ENCODE data around the gene MRRF.

Gene MRRF

DNA sequence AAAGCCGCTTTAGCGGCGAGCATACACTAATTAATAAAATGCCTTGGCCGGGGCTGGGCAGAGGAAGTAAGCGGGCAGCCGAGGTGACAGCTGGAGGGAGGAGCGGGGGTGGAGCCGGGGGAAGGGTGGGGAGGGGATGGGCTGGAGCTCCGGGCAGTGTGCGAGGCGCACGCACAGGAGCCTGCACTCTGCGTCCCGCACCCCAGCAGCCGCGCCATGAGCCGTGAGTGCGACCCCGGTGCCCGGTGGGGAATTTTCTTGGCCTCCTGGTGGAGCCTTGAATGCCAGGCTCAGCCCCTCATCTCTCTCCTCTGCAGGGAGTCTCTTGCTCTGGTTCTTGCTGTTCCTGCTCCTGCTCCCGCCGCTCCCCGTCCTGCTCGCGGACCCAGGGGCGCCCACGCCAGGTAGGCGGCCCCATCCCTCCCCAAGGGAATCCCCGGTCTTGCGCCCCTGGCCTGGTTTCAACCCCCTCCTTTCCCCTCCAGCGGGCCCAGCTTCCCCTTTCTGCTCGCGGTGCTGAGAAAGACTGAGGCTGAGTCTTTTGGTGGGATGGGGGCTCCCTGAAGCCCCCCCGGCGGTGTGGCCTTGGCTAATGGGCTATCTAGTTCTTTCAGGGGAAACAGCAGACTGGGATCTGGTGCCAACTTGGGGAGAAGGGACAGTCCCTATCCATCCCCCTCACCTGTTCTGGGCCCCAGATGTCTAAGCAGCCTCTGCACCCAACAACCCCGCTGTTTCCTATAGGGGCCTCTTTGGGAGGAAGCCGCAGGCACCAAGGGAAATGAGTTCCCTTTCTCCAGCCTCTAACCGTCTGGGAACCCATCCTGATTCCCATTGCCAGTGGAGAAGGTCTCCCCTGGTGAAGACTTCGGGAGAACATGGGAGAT, 106.4 kb downstream of the MRRF start, which contains the start of gene PTGS1:
Gene PTGS1 (plus strand): TSS at position 156 of the 887 bp plus-strand sequence. CDS start 61 bp downstream, at position 217.
- H3K4me3 ChIP-seq (ENCODE audit: low read length): peak within 1 kb of the TSS; percentile 64
- H3K4me1 ChIP-seq (ENCODE audit: control insufficient read depth, low read length): peaks cover 18% of the 10 kb centered on the region
- H3K27ac ChIP-seq (ENCODE audit: low read depth, low read length): no peak within 1 kb of the TSS
- no peaks in the 10 kb centered on the region for H3K9me3 ChIP-seq (ENCODE audit: control insufficient read depth, insufficient read depth, low read length)
- H3F3A ChIP-seq (ENCODE audit: control insufficient read depth, insufficient read depth): no peaks in the 10 kb centered on the region
- H3K9me2 ChIP-seq (replicated peaks; ENCODE audit: control insufficient read depth, low read length): no peaks in the 10 kb centered on the region
- no peaks in the 10 kb centered on the region for H4K20me1 ChIP-seq (ENCODE audit: control insufficient read depth, insufficient read depth, low read depth, low read length)
- no peaks in the 10 kb centered on the region for H3K79me2 ChIP-seq (ENCODE audit: control insufficient read depth, low read length)
- no peaks in the 10 kb centered on the region for H3K36me3 ChIP-seq (ENCODE audit: control insufficient read depth, low read length)
- TF ChIP-seq, protein P1, sequence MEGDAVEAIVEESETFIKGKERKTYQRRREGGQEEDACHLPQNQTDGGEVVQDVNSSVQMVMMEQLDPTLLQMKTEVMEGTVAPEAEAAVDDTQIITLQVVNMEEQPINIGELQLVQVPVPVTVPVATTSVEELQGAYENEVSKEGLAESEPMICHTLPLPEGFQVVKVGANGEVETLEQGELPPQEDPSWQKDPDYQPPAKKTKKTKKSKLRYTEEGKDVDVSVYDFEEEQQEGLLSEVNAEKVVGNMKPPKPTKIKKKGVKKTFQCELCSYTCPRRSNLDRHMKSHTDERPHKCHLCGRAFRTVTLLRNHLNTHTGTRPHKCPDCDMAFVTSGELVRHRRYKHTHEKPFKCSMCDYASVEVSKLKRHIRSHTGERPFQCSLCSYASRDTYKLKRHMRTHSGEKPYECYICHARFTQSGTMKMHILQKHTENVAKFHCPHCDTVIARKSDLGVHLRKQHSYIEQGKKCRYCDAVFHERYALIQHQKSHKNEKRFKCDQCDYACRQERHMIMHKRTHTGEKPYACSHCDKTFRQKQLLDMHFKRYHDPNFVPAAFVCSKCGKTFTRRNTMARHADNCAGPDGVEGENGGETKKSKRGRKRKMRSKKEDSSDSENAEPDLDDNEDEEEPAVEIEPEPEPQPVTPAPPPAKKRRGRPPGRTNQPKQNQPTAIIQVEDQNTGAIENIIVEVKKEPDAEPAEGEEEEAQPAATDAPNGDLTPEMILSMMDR (IDR thresholded peaks at IDR 0.05; ENCODE audit: low read depth, low read length, poor library complexity, severe bottlenecking): no peak
- no peak for TF ChIP-seq EZH2phosphoT487 (IDR thresholded peaks at IDR 0.05; ENCODE audit: borderline replicate concordance, low read length)
- 0 out of 2 replicates have a peak, but pooled peaks cover 6% of the 10 kb centered on the region for H3K27me3 ChIP-seq (ENCODE audit: control insufficient read depth, low read length)
- H3K4me2 ChIP-seq (ENCODE audit: low read length): peak within 1 kb of the TSS; percentile 64

DNA sequence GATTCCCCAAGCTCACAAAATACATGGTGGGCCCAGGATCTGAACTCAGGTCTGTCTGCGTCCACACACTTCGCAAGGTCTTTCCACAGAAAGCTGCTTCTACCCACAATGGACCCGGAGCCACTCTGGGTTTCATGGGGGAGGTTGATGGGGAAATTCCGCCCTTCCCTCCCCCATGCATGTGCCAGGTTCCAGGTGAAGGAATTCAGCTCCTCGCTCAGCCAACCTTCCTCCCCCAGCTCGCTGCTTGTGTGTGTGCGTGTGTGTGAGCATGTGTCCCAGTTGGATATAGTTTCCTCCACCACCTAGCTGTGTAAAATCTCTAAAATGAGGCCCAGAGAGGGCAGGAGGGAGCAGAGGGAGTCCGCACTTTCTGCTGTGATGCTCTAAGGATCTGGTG, 107.2 kb downstream of the MRRF start:
- Histone ChIP-seq H3K4me2 (ENCODE audit: low read length) (peak overlapping the region; percentile 64), H4K20me1 (ENCODE audit: control insufficient read depth, insufficient read depth, low read depth, low read length) (no peaks in the 10 kb centered on the region), H3K27me3 (ENCODE audit: control insufficient read depth, low read length) (0 out of 2 replicates have a peak, but pooled peaks cover 6% of the 10 kb centered on the region), H3K4me1 (ENCODE audit: control insufficient read depth, low read length) (peaks cover 25% of the 10 kb centered on the region), H3K27ac (ENCODE audit: low read depth, low read length) (no peak overlapping the region), H3K36me3 (ENCODE audit: control insufficient read depth, low read length) (no peaks in the 10 kb centered on the region), H3F3A (ENCODE audit: control insufficient read depth, insufficient read depth) (no peaks in the 10 kb centered on the region), H3K9me3 (ENCODE audit: control insufficient read depth, insufficient read depth, low read length) (no peaks in the 10 kb centered on the region), H3K9me2 (replicated peaks; ENCODE audit: control insufficient read depth, low read length) (no peaks in the 10 kb centered on the region), H3K79me2 (ENCODE audit: control insufficient read depth, low read length) (no peaks in the 10 kb centered on the region), H3K4me3 (ENCODE audit: low read length) (no peak overlapping the region)
- TF ChIP-seq, protein P1 (IDR thresholded peaks at IDR 0.05; ENCODE audit: low read depth, low read length, poor library complexity, severe bottlenecking): no peak
- TF ChIP-seq EZH2phosphoT487 (IDR thresholded peaks at IDR 0.05; ENCODE audit: borderline replicate concordance, low read length): no peak

DNA sequence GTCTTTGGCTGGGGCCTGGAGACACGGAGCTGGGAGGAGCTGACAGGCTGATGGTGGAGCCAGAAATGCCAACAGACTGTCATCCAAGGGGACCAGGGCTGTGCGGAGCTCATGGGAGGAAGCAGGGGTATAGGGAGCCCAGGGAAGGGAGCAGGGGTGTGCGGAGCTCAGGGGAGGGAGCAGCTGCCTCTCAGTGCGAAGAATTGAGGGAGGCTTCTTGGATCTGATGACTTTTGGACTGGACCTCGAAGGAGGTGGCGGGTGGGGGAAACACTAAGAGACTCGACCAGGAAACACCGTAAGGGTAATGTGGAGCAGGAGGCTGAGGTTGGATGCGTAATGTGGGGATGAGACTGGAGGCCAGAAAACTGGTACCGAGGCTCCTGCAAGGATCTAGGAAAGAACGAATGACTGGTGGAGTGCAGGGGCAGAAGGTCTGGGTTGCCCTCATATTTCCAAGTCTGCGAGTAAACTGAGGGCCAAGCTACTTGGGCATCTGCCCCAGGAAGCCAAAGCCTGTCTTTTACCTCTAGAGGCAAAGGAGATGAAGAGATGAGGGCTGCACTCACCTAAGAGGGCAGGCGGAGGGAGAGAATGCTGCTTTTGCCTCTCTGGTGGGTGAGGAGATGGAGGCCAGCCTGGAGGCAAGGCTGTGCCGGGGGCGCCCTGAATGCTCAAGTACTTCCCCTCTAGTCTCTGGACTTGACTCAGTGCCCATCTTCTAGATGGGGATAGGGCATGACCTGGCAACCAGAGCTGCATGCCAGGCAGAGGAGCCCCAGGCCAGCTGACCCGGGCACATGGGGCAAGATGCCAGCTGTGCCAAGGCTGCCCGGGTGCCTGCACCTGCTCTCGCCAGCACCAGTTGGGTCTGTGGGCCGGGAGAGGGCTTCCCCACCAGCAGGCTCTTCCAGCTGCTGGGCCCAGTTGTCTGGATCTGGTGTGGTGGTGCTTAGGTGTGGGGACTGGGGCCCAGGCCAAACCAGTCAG, 108.5 kb downstream of the MRRF start:
- no peaks in the 10 kb centered on the region for H3K9me2 ChIP-seq (replicated peaks; ENCODE audit: control insufficient read depth, low read length)
- no peak for TF ChIP-seq EZH2phosphoT487 (IDR thresholded peaks at IDR 0.05; ENCODE audit: borderline replicate concordance, low read length)
- TF ChIP-seq, protein P1 (IDR thresholded peaks at IDR 0.05; ENCODE audit: low read depth, low read length, poor library complexity, severe bottlenecking): no peak
- no peak overlapping the region for H3K27ac ChIP-seq (ENCODE audit: low read depth, low read length)
- no peak overlapping the region for H3K4me2 ChIP-seq (ENCODE audit: low read length)
- H3F3A ChIP-seq (ENCODE audit: control insufficient read depth, insufficient read depth): no peaks in the 10 kb centered on the region
- peaks cover 34% of the 10 kb centered on the region for H3K4me1 ChIP-seq (ENCODE audit: control insufficient read depth, low read length)
- H3K36me3 ChIP-seq (ENCODE audit: control insufficient read depth, low read length): no peaks in the 10 kb centered on the region
- no peaks in the 10 kb centered on the region for H4K20me1 ChIP-seq (ENCODE audit: control insufficient read depth, insufficient read depth, low read depth, low read length)
- H3K79me2 ChIP-seq (ENCODE audit: control insufficient read depth, low read length): no peaks in the 10 kb centered on the region
- H3K4me3 ChIP-seq (ENCODE audit: low read length): no peak overlapping the region
- H3K9me3 ChIP-seq (ENCODE audit: control insufficient read depth, insufficient read depth, low read length): no peaks in the 10 kb centered on the region
- H3K27me3 ChIP-seq (ENCODE audit: control insufficient read depth, low read length): 0 out of 2 replicates have a peak, but pooled peaks cover 6% of the 10 kb centered on the region

Data from DOHH2 (cell line).